HS-27A (cell line): ENCODE data around the gene UGDH.
A peak's percentile ranks its signal among the peaks of the same experiment; 100 is the strongest.
"Not testable (repeated sequence)": the region's sequence is repeated elsewhere in the genome, so short reads cannot be mapped to it uniquely, and the experiment has no call there.

Experiments used
- DNase-seq: peaks from one replicate; pipeline ENCODE4 v3.0.0-alpha.2; 2012; ENCODE audit warnings: low read depth, missing footprints

The UGDH gene

DNA sequence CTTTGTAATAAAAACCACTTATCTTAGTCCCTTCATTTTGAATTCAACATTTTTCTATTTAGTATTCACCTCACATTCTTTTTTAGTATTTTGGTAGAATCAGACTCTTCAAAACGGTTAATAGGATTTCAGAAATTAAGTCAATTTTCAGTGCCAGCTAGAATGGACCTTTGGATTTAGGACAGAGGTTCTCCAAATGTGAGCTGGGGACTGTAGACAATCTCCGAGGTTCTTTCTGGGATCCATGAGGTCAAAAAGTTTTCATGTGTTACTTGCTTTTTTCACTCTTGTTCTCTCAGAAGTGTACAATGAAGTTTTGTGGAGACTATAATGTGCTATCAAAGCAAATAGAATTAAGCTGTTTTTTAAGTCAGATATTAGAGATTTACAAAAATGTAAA lies 2.3 kb upstream of the UGDH start:
- DNase-seq = no peak

DNA sequence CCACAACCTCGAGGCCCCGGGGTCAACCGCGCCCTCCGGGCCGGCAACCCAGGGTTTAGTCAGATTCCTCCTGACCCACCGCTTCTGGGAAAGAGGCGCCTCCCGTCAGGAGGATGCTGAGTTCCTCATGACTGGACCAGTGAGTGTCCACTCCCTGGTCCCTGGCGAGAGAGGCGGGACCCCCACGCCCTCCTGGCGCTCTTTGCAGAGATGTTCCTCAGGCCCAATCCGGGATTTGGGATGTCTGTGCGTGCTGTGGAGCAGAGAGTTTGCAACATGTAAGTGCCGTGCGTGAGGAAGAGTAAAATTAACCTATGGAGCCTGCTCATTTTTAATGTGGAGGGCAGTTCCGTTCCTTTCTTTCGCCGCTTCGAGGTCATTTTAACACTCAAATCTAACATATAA lies 824 bp upstream of the UGDH start:
- DNase-seq = peak; percentile 56

DNA sequence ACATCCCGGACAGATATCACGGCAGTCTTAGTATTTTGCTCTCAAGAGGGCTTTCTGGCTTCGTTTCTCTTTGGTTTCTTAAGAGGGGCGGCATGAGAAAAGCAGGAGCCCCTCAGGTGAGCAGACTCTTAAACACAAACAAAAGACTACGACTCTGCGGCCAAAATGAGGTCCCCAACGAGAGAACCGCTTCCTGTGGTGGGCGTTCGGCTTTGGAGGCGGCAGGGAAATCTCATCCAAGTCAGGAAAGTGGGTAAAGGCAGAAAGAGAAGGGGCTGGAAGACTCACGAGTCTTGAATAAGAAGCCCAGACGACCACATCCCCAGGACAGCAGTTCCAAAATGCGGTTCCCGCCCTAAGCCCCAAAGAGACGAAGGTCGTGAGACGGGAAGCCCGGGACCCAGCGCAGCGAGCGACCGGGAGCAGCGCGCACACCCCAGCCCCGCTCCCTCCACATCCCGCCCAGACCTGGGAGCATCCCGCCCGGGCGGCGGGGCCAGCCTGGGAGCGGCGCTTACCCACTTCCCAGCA lies 409 bp downstream of the UGDH start:
- DNase-seq = no peak

DNA sequence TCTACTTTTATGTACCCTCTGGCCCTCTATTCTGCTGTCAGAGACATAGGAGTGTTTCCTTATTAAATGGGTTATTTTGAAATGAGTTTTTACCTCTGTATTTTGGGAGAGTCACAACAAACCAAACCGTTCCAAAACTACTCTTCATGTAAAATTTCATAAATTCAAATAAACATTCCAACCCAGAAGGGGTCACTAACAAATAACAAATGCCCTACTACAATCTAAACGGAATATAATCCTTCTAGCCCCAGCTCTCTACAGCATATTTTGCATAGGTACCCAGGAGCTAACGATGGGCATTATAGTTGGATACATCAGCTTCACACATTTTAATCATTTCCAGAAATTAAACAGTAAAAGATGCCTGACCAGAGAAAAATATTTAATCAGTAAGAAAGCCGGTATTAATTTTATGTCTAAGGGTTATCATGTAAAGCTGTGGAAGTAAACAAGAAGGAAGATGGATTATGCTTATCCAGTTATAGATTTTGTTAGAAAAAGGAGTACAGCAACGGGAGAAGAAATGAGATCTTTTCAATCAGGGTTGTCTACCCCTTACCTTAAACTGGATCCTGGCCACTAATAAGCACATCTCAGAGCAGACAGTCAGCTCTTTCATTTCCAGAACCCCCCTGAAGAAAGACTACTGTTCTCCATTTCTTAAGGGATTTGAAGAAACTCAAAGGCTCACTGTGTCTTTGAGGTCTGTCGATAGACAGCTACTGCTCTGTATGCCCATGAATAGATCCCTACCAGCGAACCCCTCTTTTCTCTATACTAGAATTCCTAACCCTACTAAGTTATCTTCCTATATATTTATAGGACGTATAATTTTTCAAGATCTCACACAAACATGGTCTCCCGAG lies 1.2 kb downstream of the UGDH start:
- no peak for DNase-seq

DNA sequence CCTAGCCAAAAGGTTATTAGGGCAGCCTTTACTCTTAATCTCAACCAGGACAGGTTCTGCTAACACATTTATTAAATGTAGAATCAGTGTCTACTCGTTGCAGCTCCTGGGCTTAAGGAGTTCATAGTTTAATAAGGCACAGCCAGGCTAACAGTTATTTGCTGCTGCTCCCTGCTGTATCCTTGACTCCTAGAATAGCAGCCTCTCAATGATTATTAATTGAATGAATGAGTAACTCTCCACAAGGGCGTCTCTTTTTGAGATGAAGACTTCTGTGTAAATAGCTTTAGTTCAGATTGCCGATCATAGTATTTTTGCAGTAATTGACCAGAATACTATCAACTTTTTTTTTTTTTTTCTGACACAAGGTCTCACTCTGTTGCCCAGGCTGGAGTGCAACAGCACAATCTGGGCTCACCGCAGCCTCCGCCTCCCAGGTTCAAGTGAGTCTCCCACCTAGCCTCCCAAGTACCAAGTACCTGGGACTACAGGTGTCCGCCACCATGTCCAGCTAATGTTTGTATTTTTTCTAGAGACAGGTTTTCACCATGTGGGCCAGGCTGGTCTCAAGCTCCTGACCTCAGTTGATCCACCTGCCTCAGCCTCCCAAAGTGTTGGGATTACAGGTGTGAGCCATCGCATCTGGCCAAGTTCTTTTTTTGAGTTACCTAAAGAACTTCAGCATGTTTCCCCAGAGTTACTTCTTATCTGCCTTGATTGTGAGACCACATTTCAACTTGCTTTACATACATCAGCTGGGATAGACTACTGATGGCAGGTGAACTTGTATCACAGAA lies 2.9 kb downstream of the UGDH start:
- DNase-seq = no peak

DNA sequence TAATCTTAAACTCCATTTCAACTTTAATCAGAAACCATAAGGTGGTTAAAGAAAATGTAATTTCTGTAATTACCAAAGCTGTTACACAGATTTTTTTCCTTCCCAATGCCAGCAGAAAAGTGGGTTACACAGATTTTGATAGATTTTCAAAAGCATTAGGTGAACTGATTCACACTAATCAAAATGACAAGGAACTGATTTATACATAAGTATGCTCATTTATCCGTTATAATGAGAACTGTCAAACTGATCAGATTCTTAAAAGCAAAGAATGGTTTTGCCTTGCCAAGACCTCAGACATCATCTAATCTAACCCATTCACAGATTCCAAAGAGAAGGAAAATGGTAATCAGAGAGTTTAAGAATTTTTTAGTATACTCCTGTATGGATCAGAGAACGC lies 5.2 kb downstream of the UGDH start:
- no peak for DNase-seq

DNA sequence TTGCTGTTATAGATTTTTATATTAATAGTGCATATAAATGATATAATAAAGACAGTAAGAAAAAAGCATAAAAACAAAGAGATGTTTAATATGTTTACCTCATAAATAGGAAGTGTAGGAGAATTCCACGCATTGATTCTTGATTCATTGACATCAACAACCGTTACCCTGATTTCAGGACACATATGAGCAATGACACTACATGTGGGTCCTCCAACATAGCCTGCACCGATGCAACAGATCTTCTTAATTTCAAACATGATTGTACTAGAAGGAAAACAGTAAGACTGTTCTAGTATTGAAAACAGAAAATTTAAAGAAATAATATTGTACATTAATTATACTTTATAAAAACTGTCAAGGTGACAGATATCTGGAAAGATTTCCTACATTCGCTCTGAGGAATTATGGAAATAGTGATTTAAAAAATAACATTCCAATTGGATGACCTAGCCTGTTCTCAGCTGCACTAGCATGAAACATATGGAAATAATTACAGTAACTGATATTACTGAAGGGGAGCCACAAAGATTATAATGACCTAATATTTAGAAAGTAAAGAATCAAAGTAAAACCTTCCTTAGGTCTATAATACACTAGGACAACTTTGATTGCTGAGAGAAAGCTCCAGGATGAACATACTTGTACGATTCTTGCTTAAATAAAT lies 5.9 kb downstream of the UGDH start:
- no peak for DNase-seq

DNA sequence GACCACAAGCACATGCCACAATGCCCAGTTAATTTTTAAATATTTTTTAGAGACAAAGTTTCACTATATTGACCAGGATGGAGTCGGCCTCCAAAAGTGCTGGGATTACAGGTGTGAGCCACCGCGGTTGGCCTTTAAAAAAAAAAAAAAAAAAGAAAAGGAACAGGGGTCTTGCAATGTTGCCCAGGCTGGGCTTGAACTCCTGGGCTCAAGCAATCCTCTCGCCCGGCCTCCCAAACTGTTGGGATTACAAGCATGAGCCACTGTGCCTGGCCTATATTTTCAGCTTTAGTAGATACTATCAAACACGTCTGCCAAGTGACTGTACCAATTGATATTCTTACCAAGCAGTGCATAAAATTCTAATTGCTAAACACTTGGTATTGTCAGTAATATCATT lies 8.8 kb downstream of the UGDH start:
- DNase-seq = no peak

DNA sequence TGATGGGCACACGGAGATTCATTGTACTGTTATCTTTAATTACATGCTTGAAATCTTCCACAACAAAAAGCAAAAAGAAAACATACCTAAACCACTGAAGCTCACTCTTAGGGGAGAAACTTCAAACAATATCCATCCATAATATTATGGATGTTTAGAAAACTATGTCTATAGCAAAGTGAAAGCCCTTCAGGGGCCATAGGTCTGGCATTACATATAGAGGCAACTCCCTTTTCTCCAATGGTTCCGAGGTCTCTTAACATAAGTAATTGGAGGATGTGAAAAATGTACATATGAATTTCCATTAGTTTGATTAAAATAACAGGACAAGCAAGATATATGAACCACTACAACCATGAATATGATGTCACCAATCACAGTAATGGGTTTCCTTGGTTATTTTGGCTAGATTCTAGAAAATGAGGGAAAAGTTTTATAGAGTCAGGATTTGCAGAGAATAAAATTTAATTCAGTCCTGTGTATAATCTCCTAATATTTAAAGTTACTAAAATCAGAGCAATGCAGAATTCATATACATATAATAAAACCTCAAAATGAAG lies 10.8 kb downstream of the UGDH start:
- DNase-seq = no peak

DNA sequence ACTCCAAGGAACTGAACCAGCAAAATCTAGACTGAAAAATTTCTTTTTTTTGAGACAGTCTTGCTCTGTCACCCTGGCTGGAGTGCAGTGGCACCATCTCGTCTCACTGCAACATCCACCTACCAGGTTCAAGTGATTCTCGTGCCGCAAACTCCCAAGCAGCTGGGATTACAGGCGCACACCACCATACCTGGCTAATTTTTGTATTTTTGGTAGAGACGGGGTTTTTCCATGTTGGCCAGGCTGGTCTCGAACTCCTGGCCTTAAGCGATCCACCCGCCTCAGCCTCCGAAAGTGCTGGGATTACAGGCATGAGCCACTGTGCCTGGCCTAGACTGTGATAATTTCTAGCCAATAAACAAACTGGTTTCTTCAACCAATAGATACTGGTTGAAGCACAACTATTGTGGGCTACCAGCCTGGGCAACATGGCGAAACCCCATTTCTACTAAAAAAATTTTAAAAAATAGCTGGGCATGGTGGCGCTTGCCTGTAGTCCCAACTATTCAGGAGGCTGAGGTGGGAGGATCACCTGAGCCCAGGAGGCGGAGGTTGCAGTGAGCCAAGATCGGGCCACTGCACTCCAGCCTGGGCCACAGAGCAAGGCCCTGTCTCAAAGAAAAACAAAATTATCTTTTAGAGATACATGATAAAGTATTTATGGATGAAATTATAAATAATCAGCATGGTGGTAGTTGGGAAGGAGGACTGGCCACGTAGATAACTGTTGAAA lies 11.4 kb downstream of the UGDH start:
- DNase-seq = not testable (repeated sequence)

DNA sequence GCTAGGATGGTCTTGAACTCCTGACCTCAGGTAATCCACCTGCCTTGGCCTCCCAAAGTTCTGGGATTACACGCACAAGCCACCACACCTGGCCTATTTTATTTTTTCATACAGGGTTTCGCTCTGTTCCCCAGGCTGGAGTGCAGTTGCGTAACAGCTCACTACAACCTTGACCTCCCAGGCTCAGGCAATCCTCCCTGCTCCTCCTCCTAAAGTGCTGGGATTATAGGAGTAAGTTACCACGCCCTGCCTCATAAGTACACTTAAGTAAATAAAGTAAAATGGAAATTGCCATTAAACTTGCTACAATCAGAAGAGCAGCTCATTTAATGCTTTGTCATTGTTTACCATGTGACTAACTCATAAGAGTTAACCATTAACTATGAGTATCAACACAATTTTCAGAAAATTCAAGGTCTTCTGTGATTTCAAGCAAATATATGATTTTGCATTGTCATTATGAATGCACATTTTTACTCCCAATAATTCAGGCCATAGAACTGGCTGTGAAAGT lies 12.3 kb downstream of the UGDH start:
- DNase-seq = no peak

DNA sequence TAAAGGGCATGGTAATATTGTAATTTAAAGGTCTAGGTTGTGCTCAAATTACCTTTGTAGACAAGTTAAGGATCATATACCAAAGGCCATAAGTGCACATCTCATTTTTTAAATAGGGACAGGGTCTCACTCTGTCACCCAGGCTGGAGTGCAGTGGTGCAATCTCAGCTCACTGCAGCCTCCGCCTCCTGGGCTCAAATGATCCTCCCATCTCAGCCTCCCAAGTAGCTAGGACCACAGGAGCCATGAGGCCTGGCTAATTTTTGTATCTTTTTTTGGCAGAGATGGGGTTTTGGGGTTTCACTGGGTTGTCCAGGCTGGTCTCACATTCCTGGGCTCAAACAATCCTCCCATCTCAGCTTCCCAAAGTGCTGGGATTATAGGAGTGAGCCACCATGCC lies 13.0 kb downstream of the UGDH start:
- DNase-seq = not testable (repeated sequence)

DNA sequence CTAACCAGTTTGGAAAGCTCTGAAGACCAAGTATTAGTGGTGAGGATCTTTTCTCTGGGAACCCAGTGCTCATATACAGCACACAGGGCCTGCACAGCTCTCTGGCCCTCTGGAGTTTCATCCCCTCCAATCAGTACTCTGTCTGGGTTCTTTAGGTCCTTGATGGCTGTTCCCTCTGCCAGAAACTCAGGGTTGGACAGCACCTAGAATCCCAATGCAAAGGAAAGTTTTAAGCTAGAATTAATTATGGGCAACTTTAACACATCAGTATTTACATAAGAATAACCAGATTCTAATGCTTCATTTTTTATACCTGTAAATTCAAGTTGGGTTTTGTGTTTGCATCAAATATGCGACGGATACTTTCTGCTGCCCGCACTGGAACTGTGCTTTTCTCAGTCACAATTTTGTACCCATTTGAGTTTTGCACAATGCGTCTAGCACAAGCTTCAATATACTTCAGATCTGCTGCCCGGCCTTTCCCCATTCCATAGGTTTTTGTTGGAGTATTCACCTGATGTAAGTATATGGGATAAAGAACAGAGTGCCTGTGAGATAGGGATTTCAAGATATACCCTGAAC lies 16.8 kb downstream of the UGDH start:
- no peak for DNase-seq

DNA sequence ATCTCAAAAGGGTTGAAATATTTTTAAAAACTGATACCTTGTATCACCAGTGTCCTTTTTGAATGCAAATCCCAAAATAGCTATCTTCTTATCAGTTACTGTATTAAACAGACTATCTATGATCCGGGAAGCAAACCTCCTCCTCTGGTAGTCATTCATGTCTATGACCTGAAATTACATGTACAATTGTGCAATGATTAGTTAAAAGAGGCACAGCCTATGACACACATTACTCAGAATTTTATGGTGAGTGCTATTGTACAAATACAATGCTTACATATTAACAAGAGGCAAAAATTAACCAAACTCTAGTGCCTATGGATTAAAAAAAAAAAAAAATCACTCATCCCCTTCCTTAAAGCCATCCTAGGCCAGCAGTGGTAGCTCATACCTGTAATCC lies 21.7 kb downstream of the UGDH start:
- DNase-seq = no peak

DNA sequence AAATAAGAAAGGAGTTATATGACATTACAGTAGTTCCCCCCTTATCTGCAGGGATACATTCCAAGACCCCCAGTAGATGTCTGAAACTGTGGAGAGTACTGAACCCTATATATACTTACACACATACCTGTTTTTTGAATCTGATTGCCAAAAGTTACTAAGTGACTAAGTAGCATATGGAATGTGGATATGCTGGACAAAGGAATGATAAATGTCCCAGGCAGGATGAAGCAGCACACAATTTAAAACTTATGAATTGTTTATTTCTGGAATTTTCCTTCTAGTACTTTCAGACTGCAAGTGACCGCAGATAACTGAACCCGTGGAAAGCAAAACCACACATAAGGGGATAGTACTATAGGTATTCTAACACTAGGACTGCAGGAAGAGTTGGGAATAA lies 22.7 kb downstream of the UGDH start:
- no peak for DNase-seq

DNA sequence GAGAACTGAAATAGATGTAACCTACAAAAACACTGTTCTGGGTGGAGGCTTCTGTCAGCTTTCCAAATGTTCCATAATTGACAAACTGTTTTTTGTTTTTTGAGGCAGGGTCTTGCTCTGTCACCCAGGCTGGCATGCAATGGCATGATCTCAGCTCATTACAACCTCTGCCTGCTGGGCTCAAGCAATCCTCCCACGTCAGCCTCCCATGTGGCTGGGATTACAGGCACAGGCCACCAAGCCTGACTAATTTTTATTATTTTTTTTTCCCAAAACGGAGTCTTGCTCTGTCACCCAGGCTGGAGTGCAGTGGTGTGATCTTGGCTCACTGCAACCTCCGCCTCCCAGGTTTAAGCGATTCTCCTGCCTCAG lies 24.6 kb downstream of the UGDH start:
- not testable (repeated sequence) for DNase-seq

DNA sequence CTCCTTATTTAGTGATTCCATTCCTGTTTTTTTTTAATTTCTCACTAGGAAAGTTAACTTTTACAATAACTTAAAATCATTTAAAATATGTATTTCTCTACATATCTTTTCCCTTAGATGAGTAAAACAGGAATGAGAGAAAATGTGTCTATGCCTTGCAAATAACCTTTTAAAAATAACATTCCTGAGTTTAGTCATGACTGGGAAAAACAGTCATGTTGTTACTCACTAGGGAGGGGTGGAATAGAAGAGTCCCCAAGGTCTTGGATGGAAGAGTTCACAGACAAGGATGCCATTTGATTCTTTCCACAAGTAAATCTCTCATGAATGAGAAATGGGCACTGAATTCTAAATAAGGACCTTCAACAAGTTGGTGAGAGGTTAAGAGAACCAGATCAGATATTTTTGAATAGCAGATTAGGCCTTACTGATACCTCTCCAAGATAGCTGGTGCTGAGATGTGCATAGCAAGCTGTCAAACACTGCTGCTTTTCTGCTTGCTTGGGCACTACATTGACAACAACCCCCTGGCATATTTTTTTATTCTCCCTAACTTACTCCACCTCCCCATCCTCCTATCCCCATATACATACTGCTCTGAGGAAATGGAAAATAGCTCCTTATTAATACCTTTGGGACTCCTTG lies 25.1 kb downstream of the UGDH start:
- no peak for DNase-seq

DNA sequence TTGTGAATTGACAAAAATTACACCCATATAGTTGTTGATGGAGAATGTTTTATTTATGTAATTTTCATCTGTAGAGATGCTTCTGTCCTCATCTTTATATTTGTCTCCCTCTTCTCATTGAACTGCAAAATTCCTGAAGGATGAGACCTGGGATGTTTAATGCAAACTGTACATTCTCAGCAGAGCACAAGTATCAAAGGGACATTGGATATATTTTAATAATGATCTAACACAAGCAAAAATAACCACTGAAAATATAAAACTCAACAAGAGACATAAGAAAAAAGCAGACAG lies 28.6 kb downstream of the UGDH start:
- no peak for DNase-seq

DNA sequence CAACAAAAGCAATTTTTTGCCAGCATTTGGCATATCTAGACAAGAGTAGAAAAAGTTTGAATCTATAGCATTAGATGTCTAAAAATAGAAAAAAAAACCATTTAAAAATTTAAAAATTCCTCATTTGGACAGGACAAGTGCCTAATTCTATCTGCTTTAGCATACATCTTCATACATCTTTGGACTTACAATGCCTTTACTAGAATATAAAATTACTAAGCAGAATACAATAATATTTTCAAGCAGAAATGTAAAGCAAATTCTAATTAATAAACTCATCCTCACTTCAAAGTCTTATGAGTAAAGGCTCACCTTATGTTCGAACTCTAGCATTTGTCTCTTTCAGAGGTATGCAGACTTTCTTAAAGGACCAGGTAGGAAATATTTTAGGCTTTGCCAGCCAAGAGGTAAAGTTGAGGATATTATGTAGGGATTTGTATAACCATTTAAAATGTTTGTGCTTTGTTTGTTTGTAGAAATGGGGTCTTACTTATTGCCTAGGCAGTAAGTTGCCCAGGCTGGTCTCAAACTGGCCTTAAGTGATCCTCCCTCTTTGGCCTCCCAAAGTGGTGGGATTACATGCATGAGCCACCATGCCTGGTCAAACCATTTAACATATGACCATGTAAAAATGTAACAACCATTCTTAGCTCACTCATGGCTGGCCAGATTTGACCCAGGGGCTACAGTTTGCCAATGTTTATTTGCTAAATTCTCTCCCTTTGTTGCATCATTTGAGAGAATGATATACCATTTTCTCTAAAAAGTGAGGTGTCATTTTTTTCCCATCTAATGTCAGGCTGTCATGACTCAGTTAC lies 29.1 kb downstream of the UGDH start:
- DNase-seq = no peak
